ENCODE data around the gene TTC23L. TPM values are rescaled to one million over a fixed set of nuclear protein-coding genes. Genes with fewer than 3 reads are reported as not detected.
A peak's percentile ranks its signal among the peaks of the same experiment; 100 is the strongest.

Gene TTC23L
- total and polyA plus RNA-seq, 8 donors = 0.15 to 1.5 (median 0.89) TPM; not detected in 5

DNA sequence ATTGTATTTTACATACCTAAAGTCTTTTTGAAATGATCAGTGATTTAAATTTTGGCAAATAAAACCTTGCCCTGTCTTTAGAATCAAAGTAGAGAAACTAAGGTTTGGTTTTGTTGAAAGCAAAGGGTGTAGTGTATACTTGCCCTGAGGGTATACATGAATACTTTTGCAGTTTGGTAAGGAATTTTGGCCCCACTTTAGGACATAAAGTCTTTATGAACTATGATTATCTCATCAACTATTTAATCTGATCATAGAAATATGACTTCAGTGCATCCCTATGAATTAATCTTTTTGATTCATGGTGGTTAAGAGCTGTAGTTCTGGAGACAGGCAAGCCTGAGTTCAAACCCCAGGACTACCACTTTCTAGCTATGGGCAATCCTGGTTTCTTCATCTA, 58.7 kb downstream of the TTC23L start:
- no peak for TF ChIP-seq POLR2A (IDR thresholded peaks at IDR 0.05)
- no peak for TF ChIP-seq CTCF (IDR thresholded peaks at IDR 0.05)
- no peak for TF ChIP-seq EP300 (IDR thresholded peaks at IDR 0.05)
- no peak for TF ChIP-seq POLR2AphosphoS5 (IDR thresholded peaks at IDR 0.05)
- no peak overlapping the region for H3K27ac ChIP-seq
- H3K9me3 ChIP-seq = no peaks in the 10 kb centered on the region
- peaks cover 0 to 4% (median 0%) of the 10 kb centered on the region in 4 donors for H3K36me3 ChIP-seq
- intact Hi-C loops (cut with DNase I; ENCODE audit: low total_unique reads) = loop anchor here (5.0 to 10.0 kb wide), 3 partner anchors 53 to 415 kb away; no protein-coding TSS in a partner anchor
- no peak overlapping the region for H3K4me3 ChIP-seq
- no peaks in the 10 kb centered on the region for H3K27me3 ChIP-seq
- no peaks in the 10 kb centered on the region for H3K4me1 ChIP-seq
- no peak for DNase-seq

DNA sequence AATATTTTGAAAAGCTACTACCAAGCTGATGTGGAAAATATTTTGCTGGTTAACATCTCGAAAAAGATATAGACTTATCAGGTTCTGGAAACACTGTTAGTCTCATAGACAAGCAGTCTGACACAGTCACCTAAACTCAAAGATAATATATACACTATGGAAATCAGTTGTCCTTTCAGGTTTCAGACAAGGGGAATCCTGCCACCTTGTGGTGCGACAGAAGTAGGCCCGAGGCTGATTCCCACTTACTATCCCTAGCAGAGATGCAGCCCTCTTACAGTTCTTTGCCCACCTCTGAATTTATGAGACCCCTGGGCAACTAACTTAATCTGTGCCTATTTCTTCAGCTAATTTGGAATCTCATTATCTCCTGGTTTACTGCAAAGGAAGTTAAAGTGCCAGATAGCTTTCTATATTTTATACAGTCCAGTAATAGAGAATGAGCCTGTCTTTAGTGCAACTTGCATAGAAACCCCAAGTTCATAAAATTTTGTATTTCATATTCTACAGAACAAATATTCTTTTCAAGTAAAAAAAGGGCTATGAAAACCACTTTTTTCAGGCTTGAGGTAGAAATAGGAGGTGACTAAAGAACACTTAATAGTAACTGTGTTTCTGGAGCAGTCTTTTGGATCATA, 59.4 kb downstream of the TTC23L start:
- H3K36me3 ChIP-seq = peaks cover 0 to 5% (median 0%) of the 10 kb centered on the region in 4 donors
- peak; percentile 67 to 90 for DNase-seq
- intact Hi-C loops (cut with DNase I; ENCODE audit: low total_unique reads) = loop anchor here (5.0 to 10.0 kb wide), 3 partner anchors 54 to 416 kb away; no protein-coding TSS in a partner anchor
- H3K27ac ChIP-seq = no peak overlapping the region
- H3K9me3 ChIP-seq = no peaks in the 10 kb centered on the region
- TF ChIP-seq POLR2AphosphoS5 (IDR thresholded peaks at IDR 0.05) (peak in 1 of 3 donors; percentile 22), EP300 (IDR thresholded peaks at IDR 0.05) (no peak), CTCF (IDR thresholded peaks at IDR 0.05) (peak in 5 of 7 experiments; percentile 75 to 87 (median 81)), POLR2A (IDR thresholded peaks at IDR 0.05) (no peak)
- no peaks in the 10 kb centered on the region for H3K4me1 ChIP-seq
- H3K27me3 ChIP-seq = no peaks in the 10 kb centered on the region
- WGBS, 5 donors = 0% methylated on average over 3 of the region's 3 CpGs
- no peak overlapping the region for H3K4me3 ChIP-seq

GRCh38 chr5:34899066-34899465, 60.1 kb downstream of the TTC23L start:
- intact Hi-C loops (cut with DNase I; ENCODE audit: low total_unique reads) = loop anchor here (5.0 to 10.0 kb wide), 3 partner anchors 54 to 417 kb away; no protein-coding TSS in a partner anchor
- Histone ChIP-seq H3K27ac (no peak overlapping the region), H3K36me3 (peaks cover 0 to 8% (median under 1%) of the 10 kb centered on the region in 4 donors), H3K4me3 (no peak overlapping the region), H3K9me3 (no peaks in the 10 kb centered on the region), H3K4me1 (no peaks in the 10 kb centered on the region), H3K27me3 (no peaks in the 10 kb centered on the region)
- DNase-seq = no peak
- TF ChIP-seq EP300 (IDR thresholded peaks at IDR 0.05) = no peak
- TF ChIP-seq POLR2AphosphoS5 (IDR thresholded peaks at IDR 0.05) = no peak
- TF ChIP-seq POLR2A (IDR thresholded peaks at IDR 0.05) = no peak
- no peak for TF ChIP-seq CTCF (IDR thresholded peaks at IDR 0.05)
- WGBS, 5 donors = 90 to 100% (median 95%) methylated on average over 2 of the region's 2 CpGs

DNA sequence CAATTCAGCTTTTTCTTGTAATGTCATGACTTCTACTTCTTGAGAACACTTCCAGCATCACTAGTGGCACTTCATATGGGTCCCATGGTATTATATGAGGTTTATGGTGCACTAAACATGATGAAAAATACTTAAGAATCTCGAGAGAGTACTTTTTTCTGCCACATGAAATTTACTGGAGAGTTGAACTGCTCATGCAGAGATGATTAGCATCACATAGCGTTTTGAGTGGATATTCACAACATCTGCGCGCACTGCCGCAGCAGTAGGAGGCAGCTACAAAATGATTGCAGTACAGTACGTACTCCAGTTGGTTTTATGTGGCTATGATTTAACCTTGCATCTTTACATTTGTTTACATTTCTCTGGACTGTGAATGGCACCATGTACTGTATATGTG, 61.7 kb downstream of the TTC23L start:
- intact Hi-C loops (cut with DNase I; ENCODE audit: low total_unique reads) = no loop called here
- TF ChIP-seq EP300 (IDR thresholded peaks at IDR 0.05) (no peak), POLR2AphosphoS5 (IDR thresholded peaks at IDR 0.05) (no peak), POLR2A (IDR thresholded peaks at IDR 0.05) (no peak), CTCF (IDR thresholded peaks at IDR 0.05) (no peak)
- peaks cover 0 to 20% (median 5%) of the 10 kb centered on the region in 4 donors for H3K36me3 ChIP-seq
- H3K4me1 ChIP-seq = no peaks in the 10 kb centered on the region
- no peak overlapping the region for H3K4me3 ChIP-seq
- no peak overlapping the region for H3K27ac ChIP-seq
- H3K9me3 ChIP-seq = no peaks in the 10 kb centered on the region
- WGBS, 5 donors = 85 to 95% (median 92%) methylated on average over 6 of the region's 6 CpGs
- no peak for DNase-seq
- H3K27me3 ChIP-seq = no peaks in the 10 kb centered on the region
